HG03135 (cell line): ENCODE measurements around the gene ELMOD2.

ENCODE experiments used
- ATAC-seq: cut with Tn5 transposase; IDR thresholded peaks from one replicate; pipeline ENCODE4 v1.9.1; 2021; ENCODE audit warnings: mild to moderate bottlenecking, moderate library complexity; ENCODE audit not compliant: unreplicated experiment

Gene ELMOD2

DNA sequence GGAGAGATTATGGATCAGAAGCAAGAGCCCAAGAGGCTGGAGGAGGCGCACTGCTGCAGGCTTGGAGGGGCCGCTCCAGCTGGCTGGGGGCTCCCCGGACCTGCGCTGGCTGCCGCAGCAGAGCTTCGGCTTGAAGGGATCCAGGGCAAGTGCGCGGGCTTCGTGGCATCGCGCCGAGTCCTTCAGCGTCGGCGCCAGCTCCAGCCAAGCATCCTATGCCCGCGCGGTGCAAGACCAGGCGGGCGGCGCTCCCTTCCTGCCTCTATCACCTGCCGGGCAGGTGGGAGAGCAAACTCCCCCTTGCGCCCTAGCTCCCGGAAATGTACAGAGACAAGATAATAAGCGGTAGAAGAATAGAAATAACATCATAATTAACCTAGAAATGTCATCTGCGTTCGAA lies 55.3 kb downstream of the ELMOD2 start:
- ATAC-seq: no peak

GRCh38 chr4:140581078-140581477 lies 57.1 kb downstream of the ELMOD2 start:
- ATAC-seq: no peak

DNA sequence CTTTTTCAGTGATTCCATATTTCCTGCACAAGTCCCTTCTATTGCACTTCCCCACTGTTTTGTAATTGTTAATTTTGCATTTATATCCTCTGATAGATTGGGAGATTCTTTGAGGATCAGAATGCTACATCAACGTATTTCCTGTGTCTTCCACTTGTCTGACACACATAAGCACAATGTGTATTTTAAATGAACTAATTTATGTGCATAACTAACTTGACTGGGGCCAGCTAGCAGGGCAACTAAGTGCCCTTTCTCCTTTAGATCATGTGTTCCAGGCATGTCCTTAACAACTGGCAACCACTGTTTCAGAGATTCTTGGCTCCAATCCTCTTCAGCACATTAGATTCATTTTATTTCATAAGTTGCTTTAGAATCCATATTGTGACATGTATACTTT lies 60.5 kb downstream of the ELMOD2 start:
- ATAC-seq: no peak

DNA sequence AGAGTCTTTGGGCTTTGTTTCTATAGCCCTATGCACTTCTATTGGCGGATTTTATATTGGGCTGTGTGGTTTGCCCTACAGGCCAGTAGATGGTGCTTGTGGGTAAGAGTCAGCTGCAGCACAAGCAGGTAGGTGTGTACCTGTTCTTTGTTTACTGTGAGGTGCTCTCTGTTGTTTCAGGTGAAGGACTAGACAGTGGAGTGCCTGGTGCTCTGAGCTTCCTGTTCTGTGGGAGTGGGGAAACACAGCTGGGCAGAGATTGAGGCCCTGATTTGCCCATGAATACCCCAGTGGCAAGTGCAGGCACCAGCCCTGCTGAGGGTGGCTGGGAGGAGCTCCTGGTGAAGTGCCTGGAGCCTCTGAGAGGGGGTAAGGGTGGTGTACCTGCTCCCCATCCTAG lies 71.1 kb downstream of the ELMOD2 start:
- no peak for ATAC-seq

- no peak for ATAC-seq
Observed at GRCh38 chr4:140600408-140600807, 76.4 kb downstream of the ELMOD2 start.

- no peak for ATAC-seq
Observed at GRCh38 chr4:140602714-140603113, 78.7 kb downstream of the ELMOD2 start.

DNA sequence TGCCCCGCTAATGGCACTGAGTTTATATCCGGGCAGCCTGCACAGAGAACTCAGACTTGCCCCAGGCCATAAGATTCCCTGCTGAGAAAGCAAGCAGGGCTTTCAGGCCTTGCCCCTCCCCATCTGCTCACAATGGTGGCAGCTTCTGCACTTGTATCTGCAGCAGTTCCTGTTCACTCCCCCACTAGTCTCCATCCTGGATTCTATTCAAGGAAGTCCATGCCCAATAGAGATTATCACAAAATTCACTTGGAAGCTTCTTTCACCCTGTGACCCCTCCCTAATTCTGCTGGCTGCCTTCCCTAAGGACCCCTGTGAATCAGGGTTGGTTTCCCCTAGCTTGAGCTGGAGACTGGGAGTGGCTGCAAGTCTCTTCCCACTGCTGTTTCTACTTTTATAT lies 79.3 kb downstream of the ELMOD2 start:
- ATAC-seq: no peak
